HG03354 (cell line): ENCODE data around the gene ZDHHC14.
"Not testable (repeated sequence)": the region's sequence is repeated elsewhere in the genome, so short reads cannot be mapped to it uniquely, and the experiment has no call there.

ENCODE experiments used
- ATAC-seq: cut with Tn5 transposase; IDR thresholded peaks from one replicate; pipeline ENCODE4 v1.9.1; 2021; ENCODE audit warnings: mild to moderate bottlenecking; ENCODE audit not compliant: unreplicated experiment, poor library complexity, severe bottlenecking

Gene ZDHHC14

DNA sequence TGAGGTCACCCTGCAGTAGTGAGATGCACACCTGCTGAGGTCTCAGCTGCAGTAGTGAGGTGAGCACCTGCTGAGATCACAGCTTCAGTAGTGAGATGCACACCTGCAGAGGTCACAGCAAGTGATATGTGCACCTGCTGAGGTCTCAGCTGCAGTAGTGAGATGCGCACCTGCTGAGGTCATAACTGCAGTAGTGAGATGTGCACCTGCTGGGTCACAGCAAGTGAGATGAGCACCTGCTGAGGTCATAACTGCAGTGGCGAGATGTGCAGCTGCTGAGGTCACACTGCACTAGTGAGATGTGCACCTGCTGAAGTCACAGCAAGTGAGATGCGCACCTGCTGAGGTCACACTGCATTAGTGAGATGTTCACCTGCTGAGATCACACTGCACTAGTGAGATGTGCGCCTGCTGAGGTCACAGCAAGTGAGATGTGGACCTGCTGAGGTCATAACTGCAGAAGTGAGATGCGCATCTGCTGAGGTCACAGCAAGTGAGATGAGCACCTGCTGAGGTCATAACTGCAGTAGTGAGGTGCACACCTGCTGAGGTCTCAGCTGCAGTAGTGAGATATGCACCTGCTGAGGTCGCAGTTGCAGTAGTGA, 20.8 kb downstream of the ZDHHC14 start:
- no peak for ATAC-seq

DNA sequence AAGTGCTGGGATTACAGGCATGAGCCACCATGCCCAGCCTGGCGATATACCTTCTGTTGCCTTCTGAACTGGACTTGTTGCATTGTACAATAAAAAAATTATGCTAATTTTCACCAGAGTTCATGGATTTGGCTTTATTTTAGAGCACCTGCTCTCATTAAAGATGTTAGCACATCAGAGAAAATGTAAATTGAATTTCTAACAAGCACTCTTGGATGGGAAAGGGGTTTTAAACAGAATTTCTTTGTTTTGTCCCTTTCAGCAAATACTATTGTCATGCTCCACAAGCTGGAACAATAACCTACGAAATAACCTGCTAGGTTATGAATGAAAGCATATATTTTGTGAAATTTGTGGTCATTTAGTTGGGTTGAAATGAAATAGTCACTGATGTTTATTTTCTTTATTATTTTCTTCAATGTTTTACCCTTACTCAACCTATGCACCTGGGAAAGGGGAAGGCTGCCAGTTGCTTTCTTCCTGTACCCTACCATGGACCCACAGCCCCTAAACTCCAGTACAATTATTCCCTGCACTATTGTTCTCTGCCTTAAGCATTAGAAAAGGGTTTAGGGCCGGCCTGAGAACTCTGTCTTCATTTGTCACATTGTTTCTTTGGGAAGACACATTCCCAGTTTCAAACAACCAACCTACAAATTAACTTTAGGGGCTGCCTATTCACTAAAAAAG, 22.2 kb downstream of the ZDHHC14 start:
- ATAC-seq = no peak

DNA sequence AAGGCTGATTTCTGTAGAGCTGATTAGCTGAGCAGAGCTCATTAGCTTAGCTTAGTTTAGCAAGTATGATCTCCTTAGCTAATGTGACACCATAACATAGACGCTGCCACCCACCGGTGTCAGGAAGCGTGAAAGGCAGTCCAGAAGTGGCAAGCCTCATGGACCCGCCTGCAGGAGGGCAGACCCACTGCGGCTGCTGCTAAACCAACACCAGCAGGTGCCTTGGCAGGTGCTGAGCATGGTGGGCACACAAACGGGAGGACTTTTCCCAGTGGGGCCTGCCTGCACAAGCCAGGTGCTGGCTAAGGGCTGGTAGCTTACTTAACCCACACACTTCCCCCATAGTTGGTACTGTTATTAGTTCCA, 22.7 kb downstream of the ZDHHC14 start:
- ATAC-seq = peak; percentile 48

DNA sequence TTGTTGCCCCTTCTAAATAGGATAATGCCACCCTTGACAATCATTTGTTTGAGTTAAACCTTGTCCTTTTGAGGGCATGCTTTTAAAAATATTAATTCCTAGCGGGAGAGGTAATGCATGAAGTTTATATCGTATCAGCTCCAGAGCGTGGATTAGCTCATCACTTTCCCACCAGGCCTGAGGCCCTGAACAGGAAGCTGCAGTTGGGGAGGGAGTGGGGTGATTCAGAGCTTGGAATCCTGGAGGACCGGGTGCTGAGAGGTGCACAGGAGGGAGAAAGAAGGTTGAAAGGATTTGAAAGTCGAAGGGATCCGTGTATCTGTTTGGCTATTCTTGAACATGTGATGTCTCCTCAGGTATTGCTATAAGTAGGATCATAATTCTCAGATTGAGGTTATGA, 25.0 kb downstream of the ZDHHC14 start:
- no peak for ATAC-seq

DNA sequence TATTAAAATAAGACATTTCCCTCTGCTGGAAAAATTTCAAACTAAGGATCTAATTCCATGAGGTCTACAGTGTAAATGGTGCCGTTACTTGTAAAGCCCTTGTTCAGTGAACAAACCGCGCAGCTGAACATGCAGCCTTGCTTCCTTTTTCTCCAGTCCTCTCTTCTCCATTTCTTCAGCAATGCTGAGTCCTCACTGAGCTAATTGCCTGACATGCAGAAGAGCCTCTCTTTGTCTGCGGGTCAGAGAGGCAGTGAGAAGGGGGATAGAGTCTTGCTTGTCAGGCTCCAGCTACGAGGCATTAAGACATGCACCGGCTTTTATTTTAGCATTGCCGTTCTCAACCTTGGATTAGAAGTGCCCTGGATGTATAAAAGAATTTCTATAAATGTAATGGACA, 25.7 kb downstream of the ZDHHC14 start:
- ATAC-seq = no peak

DNA sequence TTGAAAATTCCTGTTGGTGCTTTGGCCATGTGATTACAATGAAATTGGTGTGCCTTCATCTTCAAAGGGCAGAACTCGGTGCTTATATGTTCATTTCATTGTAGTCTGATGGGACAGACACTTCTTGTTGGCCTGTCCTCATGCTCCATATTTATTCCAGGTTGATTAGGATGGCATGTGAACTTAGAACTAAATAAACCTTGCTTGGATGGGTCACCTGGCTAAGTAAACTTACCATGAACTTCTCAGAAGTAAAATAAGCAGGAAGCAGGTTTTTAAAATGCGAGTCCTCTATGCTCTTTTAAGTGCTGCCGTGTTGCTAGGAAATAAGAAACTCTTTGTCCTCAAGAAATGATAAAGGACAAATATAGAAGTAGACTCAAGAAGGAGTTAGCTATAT, 26.7 kb downstream of the ZDHHC14 start:
- no peak for ATAC-seq

DNA sequence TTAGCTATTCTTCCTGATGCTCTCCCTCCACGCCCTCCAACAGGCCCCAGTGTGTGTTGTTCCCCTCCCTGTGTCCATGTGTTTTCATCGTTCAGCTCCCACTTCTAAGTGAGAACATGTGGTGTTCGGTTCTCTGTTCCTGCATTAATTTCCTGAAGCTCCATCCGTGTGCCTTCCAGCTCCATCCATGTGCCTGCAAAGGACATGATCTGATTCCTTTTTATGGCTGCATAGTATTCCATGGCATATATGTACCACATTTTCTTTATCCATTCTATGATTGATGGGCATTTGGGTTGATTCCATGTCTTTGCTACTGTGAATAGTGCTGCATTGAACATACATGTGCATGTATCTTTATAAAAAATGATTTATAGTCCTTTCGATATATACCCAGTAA, 27.4 kb downstream of the ZDHHC14 start:
- ATAC-seq = not testable (repeated sequence)

DNA sequence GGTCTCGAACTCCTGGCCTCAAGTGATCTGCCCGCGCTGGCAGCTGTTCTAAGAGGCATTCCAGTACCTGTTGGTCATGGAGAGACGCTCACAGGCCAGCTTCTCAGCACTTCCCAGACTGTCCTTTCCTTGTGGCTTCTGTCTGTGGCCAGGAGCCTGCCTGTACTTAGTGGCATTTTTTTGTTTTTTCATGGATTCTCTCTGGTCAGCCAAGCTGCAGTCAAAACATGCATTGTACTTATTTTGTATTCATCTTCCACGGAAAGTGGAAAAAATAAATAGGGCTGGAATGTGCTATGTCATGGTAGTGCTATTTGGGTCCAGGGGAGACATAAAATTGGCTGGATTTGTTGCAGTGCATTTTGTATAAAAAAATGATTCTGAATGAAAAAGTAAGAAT, 29.1 kb downstream of the ZDHHC14 start:
- ATAC-seq = no peak

DNA sequence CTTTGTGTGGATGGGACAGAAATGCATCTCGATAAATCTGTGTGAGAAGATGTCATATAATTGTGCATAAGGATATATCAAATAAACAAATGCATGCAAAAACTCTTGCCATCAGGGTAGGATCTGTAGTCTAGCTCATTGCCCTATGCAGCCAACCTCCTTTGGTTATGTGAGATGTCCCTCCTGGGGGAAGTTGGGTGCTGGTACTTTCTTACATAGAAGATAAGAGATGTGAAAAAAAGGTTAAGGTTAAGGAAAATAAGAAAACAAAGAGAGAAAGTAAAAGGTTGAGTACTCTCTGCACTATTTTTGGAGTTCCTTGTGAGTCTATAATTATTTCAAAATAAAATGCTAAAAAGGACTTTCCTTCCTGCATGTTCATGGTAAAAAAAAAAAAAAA, 30.4 kb downstream of the ZDHHC14 start:
- no peak for ATAC-seq

DNA sequence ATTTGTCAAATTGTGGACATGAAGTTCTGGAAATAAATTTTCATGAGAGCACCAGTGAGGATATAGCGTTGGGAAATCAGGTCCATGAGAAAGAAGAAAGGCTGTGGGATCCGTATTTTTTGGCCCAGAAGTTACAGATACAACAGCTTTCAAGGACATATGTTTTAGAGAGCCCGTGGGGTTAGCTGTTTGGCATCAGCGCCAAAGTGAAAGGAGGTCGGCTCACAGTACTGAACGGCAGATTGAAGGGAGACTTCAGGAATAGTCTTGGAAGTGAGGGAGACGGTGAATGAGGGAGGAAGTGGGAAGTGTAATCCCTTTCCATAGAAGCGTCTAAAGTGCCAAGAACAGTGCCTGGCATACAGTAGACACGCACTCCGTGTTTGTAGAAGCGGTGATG, 31.8 kb downstream of the ZDHHC14 start:
- ATAC-seq = no peak

DNA sequence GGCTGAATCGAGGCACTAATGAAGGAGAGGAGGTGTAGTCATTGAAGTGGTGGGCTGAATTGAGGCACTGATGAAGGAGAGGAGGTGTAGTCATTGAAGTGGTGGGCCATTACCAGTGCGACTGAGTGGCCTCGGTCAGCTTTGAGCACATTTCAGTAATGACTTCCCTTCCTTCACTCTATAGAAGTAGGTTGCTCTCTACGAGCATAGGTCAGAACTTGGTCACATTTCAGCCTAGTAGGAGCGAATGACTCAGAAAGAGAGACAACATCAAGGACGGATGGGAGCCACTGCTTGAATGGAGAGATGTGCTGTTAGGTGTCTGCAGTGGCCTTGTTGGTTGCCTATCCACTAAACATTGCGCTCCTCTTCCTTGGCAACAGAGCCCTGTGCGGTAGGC, 39.5 kb downstream of the ZDHHC14 start:
- ATAC-seq = no peak

DNA sequence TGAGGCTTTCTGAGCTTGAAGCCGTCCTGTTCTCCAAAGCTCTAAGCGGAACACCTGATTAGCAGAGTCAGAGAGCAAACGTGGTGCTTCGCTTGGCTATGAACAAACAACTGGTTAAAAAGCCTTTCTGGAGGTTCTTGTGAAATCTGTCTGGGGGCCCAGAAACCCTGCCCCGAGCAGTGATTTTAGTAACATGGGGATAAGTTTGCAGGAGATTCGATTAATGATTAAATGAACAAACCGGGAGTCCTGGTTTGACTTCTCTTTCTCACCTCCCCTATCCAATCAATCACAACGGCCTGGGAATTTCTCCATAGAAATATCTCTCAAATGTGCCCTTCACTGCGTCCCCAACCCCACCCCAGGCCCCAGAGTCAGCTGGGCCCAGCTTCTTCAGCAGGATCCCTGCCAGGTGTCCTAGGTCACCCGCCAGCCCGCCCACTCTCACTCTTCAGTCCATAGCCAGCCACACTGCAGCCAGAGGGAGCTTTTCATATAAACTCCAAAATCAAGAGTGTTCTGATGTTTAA, 43.6 kb downstream of the ZDHHC14 start:
- no peak for ATAC-seq

DNA sequence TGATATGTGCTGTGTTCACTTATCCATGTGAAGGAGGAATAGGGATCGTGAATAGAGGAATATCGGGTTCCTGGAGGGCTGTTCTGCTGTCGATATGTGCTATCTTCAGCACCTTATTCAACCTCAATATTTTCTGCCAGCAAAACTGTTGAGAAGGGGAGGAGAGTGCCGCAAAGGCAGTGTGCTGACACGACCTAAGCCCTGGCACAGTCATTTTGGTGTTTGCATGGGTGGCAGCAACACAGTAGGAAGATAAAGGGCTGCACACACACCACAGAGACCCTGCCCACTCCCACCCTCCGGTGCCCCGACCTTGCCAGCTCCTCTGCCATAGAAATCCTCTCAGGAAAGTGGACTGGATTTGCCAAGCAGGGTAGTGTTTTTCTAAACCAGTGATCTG, 47.0 kb downstream of the ZDHHC14 start:
- ATAC-seq = no peak

DNA sequence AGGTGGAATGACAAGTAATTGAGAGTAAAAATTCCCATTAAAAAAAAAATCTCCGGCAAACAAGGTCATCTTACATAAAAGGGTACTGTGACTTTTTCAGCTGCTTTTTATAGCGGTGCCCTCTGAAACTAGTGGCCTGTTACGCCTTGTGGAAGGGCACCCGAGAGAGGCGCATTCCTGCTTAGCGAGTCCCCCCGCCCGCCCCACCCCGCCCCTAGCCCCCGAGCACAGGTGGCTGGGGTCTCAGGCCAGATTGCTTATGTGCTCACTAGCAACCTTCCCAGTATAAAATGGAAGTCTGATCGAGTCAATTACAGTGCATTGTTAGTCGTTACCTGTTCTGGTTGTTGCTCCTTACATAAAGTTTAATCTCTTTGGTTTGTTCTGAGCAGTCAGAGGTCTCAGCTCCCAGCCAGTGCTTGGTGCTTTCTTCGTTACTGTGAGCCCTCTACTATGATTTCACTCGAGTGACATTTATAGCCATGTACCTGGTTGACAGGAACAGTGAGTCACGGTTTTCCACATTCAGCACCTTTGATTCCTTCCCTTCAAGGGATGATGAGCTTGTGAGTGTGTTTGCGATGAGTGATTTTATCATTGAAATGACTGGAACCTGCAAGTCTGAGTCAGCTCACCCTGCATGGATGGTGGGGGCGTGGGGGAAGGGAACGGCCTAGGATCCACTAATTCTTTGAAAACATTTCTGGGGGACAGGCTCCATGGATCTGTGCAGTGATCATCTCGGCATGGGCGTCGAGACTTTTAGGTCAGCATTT, 47.6 kb downstream of the ZDHHC14 start:
- no peak for ATAC-seq

DNA sequence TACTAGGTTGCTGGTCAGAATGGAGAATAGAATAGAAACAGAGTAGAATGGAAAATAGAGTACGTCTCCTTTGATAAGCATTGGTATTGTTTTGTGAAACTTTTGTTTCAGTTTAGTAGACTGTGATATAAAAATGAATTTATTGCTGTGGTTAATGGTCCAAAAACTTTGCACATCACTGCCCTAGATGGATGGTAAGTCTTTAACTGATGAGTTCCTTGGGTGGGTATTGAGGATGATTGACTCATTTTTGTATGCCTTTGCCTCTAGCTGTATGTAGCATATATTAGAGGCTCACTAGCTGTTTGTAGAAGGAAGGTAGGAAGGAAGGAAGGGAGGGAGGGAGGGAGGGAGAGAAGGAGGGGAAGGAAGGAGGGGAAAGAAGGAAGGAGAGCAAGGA, 48.3 kb downstream of the ZDHHC14 start:
- no peak for ATAC-seq

DNA sequence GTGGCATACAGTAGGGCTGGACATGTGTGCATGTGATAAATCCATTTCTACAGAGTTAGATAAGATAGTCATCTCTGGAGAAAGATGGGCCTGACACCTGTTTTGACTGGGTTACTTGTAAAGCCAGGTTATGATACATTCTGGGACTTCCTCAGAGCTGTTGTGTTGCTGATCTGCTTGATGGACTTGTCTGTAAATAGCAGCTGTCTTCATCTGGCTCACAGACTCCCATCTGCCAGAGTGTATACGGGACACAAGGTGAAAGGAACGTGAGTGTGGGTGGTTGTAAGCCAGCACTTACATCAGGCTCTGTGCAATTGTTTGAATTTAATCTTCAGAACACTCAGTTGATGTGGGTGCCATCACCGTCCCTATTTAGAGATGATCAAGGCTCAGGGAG, 49.8 kb downstream of the ZDHHC14 start:
- ATAC-seq = peak; percentile 64

DNA sequence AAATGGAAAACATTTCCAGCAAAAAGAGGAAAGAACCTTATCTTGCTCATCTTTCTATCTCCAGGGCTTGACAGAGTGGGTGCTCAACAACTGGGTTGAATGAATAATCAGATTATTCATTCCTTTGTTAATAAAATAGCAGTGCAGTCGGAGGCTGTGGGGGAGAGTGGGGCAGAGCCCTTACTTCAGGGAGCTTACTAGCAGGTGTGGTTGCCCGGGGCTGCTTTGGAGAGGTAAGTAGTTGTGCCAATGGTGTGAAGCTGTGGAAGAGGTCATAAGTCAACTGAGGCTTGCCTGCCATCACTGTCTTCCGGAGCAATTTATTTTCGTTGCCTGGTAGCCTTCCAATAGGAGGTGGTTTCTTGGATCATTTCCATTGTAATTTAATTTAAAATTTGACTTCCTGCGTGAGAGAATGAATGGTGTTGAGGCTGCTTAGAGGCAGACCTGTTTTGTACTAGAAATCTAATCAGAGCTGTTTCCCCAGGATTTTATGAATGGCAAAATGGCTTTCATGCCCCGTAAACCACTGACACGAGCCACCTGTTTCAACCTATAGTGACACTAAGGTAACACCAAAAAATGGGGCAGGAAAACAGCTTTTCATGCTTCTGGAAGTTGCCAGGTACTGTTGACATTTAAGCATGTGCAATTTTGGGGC, 51.4 kb downstream of the ZDHHC14 start:
- ATAC-seq = no peak

DNA sequence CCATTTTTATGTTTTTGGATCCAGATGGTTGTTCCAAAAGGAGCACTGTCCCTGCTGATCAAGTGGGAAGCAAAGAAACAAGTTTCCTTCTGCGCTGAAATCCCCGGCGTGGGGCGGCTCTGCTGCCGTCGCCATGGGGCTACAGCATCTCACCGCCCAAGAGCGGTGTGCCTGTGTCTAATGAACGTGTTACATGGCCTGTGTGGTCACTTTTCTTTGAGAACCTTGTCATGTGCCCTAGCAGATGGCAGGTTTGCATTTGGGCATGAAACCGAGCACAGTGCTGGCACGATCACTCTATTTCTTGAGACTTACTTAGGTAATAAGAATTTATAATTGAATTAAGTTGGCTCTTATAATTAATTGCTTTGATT, 51.9 kb downstream of the ZDHHC14 start:
- ATAC-seq = no peak

DNA sequence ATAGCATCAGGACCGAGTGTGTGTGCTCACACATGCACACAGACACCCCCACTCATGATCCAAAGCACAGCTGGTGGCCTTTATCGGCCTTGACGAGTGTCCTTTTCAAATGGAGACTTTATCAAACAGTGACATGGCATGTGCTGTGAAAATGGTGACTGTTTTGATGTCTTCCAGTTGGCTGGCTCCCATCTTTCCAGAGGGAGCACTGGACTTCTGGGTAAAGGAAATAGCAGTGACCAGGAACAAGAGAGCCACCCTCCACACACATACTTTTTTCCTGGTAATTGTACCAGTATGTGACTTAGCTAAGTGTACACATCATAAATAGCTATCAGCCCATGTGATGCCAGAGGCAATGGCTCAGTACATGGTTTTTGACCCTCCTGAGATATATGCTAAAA, 52.7 kb downstream of the ZDHHC14 start:
- no peak for ATAC-seq

DNA sequence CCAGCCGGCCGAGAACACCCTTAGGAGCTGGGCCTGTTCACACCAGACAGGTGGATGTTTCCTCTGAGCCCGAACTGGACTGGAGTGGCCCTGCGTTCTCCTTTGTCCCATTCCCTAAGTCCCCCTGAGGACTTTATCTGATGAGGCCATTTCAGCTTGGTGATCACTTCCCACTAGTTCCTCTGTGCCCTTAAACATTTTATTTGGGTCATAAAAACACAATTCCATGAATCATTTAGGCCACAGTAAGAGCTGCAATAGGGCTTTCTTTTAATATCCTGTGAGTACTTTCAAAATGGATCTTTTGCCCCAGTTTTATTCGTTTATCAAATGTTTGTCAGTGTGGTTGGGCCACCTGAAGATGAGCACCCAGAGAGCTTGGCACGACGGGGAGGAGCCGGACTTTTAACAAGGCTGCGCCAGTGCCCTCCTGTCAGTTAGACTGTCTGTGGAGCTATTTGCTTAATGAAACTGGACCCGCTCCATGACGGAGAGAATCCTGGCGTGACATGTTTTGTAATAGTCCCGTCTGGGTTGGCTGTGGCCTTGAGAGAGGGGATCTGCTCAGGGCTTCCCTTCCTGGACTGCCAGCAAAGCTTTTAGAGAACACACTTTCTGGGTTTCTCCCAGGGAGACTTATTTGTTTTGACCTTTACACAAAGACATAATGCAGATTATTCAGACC, 53.5 kb downstream of the ZDHHC14 start:
- ATAC-seq = no peak
